Muscle of back (tissue), 11 donors: ENCODE results near the gene SNAPC2. TPM values are rescaled to one million over a fixed set of nuclear protein-coding genes. Genes with fewer than 3 reads are reported as not detected.
"Not testable (repeated sequence)": the region's sequence is repeated elsewhere in the genome, so short reads cannot be mapped to it uniquely, and the experiment has no call there.

Source experiments
- DNase-seq, 3 donors: peaks; one replicate each; pipeline versions ENCODE4 v3.0.0 to v3.0.0-alpha.2; 2013
- polyA plus RNA-seq, 10 donors: library from polyadenylated mRNA; unstranded; fragments of 120-200 nt; gene quantifications; one replicate each; pipeline ENCODE4 v1.2.1, GENCODE V29; 2013; ENCODE audit not compliant: insufficient read length in 10 of 10

Gene SNAPC2
- polyA plus RNA-seq, 10 donors, result 11.0 to 20.7 (median 15.7) TPM

GRCh38 chr19:7887408-7888144 lies 32.6 kb upstream of the SNAPC2 start:
- DNase-seq, result no peak

- DNase-seq, result peak in 2 of 3 donors; percentile 23 to 30
Measured at GRCh38 chr19:7888145-7888825, 31.9 kb upstream of the SNAPC2 start, which contains the start of gene LRRC8E. Gene LRRC8E (plus strand): TSS chr19:7888510. CDS start chr19:7895604, 7,094 bp downstream.

GRCh38 chr19:7888826-7889217 lies 31.3 kb upstream of the SNAPC2 start:
- no peak for DNase-seq

GRCh38 chr19:7893362-7894101 lies 26.6 kb upstream of the SNAPC2 start:
- DNase-seq, result not testable (repeated sequence)

GRCh38 chr19:7894612-7895309 lies 25.4 kb upstream of the SNAPC2 start:
- no peak for DNase-seq

GRCh38 chr19:7895565-7895964 lies 24.6 kb upstream of the SNAPC2 start:
- no peak for DNase-seq

- DNase-seq, result no peak
Measured at GRCh38 chr19:7897292-7897691, 22.8 kb upstream of the SNAPC2 start.

- no peak for DNase-seq
Measured at GRCh38 chr19:7898967-7899366, 21.2 kb upstream of the SNAPC2 start.

- DNase-seq, result no peak
Measured at GRCh38 chr19:7899751-7900378, 20.3 kb upstream of the SNAPC2 start.

- DNase-seq, result peak in 1 of 3 donors; percentile 15
Measured at GRCh38 chr19:7900401-7900870, 19.7 kb upstream of the SNAPC2 start.

- no peak for DNase-seq
Measured at GRCh38 chr19:7900931-7901330, 19.2 kb upstream of the SNAPC2 start.

GRCh38 chr19:7901337-7901736 lies 18.8 kb upstream of the SNAPC2 start:
- DNase-seq, result no peak

GRCh38 chr19:7902796-7903243 lies 17.3 kb upstream of the SNAPC2 start:
- no peak for DNase-seq

GRCh38 chr19:7903244-7904073 lies 16.7 kb upstream of the SNAPC2 start, which contains the start of gene MAP2K7:
Gene MAP2K7 (plus strand): TSS chr19:7903877. CDS start chr19:7903945, 68 bp downstream.
- DNase-seq, result peak; percentile 99 to 100 (median 100)

GRCh38 chr19:7904074-7905020 lies 15.8 kb upstream of the SNAPC2 start:
- peak in 2 of 3 donors; percentile 49 to 77 for DNase-seq

- peak in 1 of 3 donors; percentile 9 for DNase-seq
Measured at GRCh38 chr19:7905268-7905667, 14.9 kb upstream of the SNAPC2 start.

GRCh38 chr19:7905859-7906258 lies 14.3 kb upstream of the SNAPC2 start:
- DNase-seq, result peak in 1 of 3 donors; percentile 3

GRCh38 chr19:7907122-7907521 lies 13.0 kb upstream of the SNAPC2 start:
- DNase-seq, result no peak

GRCh38 chr19:7907544-7907943 lies 12.6 kb upstream of the SNAPC2 start:
- DNase-seq, result no peak
